GM12891 (cell line): Measurements from ENCODE around the gene KCNK15.

Source experiments
- PAX5 ChIP-seq: IDR thresholded peaks from 2 replicates; pipeline ENCODE4 v1.6.1; 2011; ENCODE audit warnings: low read length, moderate library complexity, mild to moderate bottlenecking; ENCODE audit not compliant: insufficient read depth, severe bottlenecking
- POLR2A ChIP-seq: IDR thresholded peaks from 2 replicates; pipeline ENCODE4 v1.6.1; 2011; ENCODE audit warnings: low read depth, low read length, control low read depth
- POLR2AphosphoS5 ChIP-seq: IDR thresholded peaks from 2 replicates; pipeline ENCODE4 v1.6.1; 2011; ENCODE audit warnings: low read depth, low read length, control low read depth
- POU2F2 ChIP-seq: IDR thresholded peaks from 2 replicates; pipeline ENCODE4 v1.6.1; 2011; ENCODE audit warnings: low read depth, mild to moderate bottlenecking, control low read depth, low read length, moderate library complexity
- SPI1 ChIP-seq: IDR thresholded peaks from 2 replicates; pipeline ENCODE4 v1.6.1; 2011; ENCODE audit warnings: low read depth, low read length, control low read depth
- TAF1 ChIP-seq: IDR thresholded peaks from 2 replicates; pipeline ENCODE4 v1.6.1; 2011; ENCODE audit warnings: low read depth, low read length, control low read depth

GRCh38 chr20:44722990-44723389 is 22.7 kb upstream of the KCNK15 start:
- TF ChIP-seq POLR2A: no peak
- no peak for TF ChIP-seq TAF1
- no peak for TF ChIP-seq POLR2AphosphoS5
- TF ChIP-seq POU2F2: no peak
- no peak for TF ChIP-seq SPI1
- TF ChIP-seq PAX5: no peak
